HepG2 (cell line): ENCODE results near the gene INTS15. TPM values are rescaled to one million over a fixed set of nuclear protein-coding genes. Genes with fewer than 3 reads are reported as not detected.

Experiments used
- CBX5 ChIP-seq: sonication (generic); formaldehyde crosslinking; IDR thresholded peaks from 2 replicates; pipeline ENCODE4 v1.4.0; 2020; ENCODE audit warnings: missing genetic modification reagents, borderline replicate concordance
- ELF1 ChIP-seq: sonication (generic); formaldehyde crosslinking; IDR thresholded peaks from 2 replicates; pipeline ENCODE4 v1.4.0; 2020; ENCODE audit warnings: missing genetic modification reagents
- HOXA7 ChIP-seq: sonication (generic); formaldehyde crosslinking; IDR thresholded peaks from 2 replicates; pipeline ENCODE4 v1.8.1; 2022; ENCODE audit warnings: mild to moderate bottlenecking, missing genetic modification reagents, moderate library complexity
- MZF1 ChIP-seq: sonication (generic); formaldehyde crosslinking; IDR thresholded peaks from 2 replicates; pipeline ENCODE4 v1.8.1; 2023; ENCODE audit warnings: mild to moderate bottlenecking, missing genetic modification reagents, borderline replicate concordance
- PAF1 ChIP-seq: IDR thresholded peaks from 2 replicates; pipeline ENCODE4 v1.6.1; 2016; ENCODE audit warnings: missing genetic modification reagents, missing compliant biosample characterization
- PRMT3 ChIP-seq: sonication (generic); formaldehyde crosslinking; IDR thresholded peaks from 2 replicates; pipeline ENCODE4 v1.8.1; 2022; ENCODE audit warnings: low read depth, mild to moderate bottlenecking, moderate library complexity, missing genetic modification reagents, borderline replicate concordance
- REXO4 ChIP-seq: sonication (generic); formaldehyde crosslinking; IDR thresholded peaks from 2 replicates; pipeline ENCODE4 v1.8.0; 2022; ENCODE audit warnings: missing genetic modification reagents, mild to moderate bottlenecking, borderline replicate concordance
- TFAP4 ChIP-seq: sonication (generic); IDR thresholded peaks from 2 replicates; pipeline ENCODE4 v1.6.1; 2016; ENCODE audit warnings: low read depth, borderline replicate concordance
- XBP1 ChIP-seq: sonication (generic); formaldehyde crosslinking; IDR thresholded peaks from 2 replicates; pipeline ENCODE4 v1.5.0; 2020; ENCODE audit warnings: missing genetic modification reagents
- ZBTB20 ChIP-seq: sonication (generic); formaldehyde crosslinking; IDR thresholded peaks from 2 replicates; pipeline ENCODE4 v1.8.1; 2023; ENCODE audit warnings: missing genetic modification reagents, low read depth, mild to moderate bottlenecking, borderline replicate concordance
- ZBTB25 ChIP-seq: IDR thresholded peaks from 2 replicates; pipeline ENCODE4 v1.6.1; 2018; ENCODE audit warnings: missing genetic modification reagents
- ZFP36 ChIP-seq: fragments of 150-350 bp; IDR thresholded peaks from 2 replicates; pipeline ENCODE4 v1.6.1; 2018; ENCODE audit warnings: borderline replicate concordance, low read length, low read depth; ENCODE audit not compliant: partially characterized antibody
- ZKSCAN1 ChIP-seq: fragments of 150-350 bp; IDR thresholded peaks from 2 replicates; pipeline ENCODE4 v1.6.1; 2014; ENCODE audit warnings: low read length
- ZNF225 ChIP-seq: sonication (generic); formaldehyde crosslinking; IDR thresholded peaks from 2 replicates; pipeline ENCODE4 v1.4.0; 2020; ENCODE audit warnings: mild to moderate bottlenecking, missing genetic modification reagents
- ZNF260 ChIP-seq: sonication (generic); formaldehyde crosslinking; IDR thresholded peaks from 2 replicates; pipeline ENCODE4 v1.4.0; 2020; ENCODE audit warnings: missing genetic modification reagents, low read depth, mild to moderate bottlenecking, borderline replicate concordance
- ZNF281 ChIP-seq: sonication (generic); formaldehyde crosslinking; IDR thresholded peaks from 2 replicates; pipeline ENCODE4 v1.4.0; 2020; ENCODE audit warnings: missing genetic modification reagents, borderline replicate concordance
- ZNF446 ChIP-seq: sonication (generic); formaldehyde crosslinking; IDR thresholded peaks from 2 replicates; pipeline ENCODE4 v1.5.0; 2020; ENCODE audit warnings: mild to moderate bottlenecking, missing genetic modification reagents
- ZNF451 ChIP-seq: sonication (generic); formaldehyde crosslinking; IDR thresholded peaks from 2 replicates; pipeline ENCODE4 v1.5.0; 2020; ENCODE audit warnings: mild to moderate bottlenecking, missing genetic modification reagents
- ZNF546 ChIP-seq: sonication (generic); formaldehyde crosslinking; conservative IDR thresholded peaks from 2 replicates; pipeline ENCODE4 v1.8.1; 2023; ENCODE audit warnings: mild to moderate bottlenecking, missing genetic modification reagents
- ZNF547 ChIP-seq: sonication (generic); formaldehyde crosslinking; IDR thresholded peaks from 2 replicates; pipeline ENCODE4 v1.5.1; 2020; ENCODE audit warnings: mild to moderate bottlenecking, missing genetic modification reagents
- ZNF572 ChIP-seq: sonication (generic); formaldehyde crosslinking; IDR thresholded peaks from 2 replicates; pipeline ENCODE4 v1.5.1; 2020; ENCODE audit warnings: mild to moderate bottlenecking, missing genetic modification reagents
- polyA plus RNA-seq, 8 experiments: library from polyadenylated mRNA; depleted of rRNA in 3 of 8; stranded (reverse) in 7 of 8; unstranded in 1 of 8; fragments of >200 nt; fragmentation: Illumina TruSeq in 4 of 8; extraction: Trizol in 4 of 8; gene quantifications; 2 replicates each; pipeline versions ENCODE4 v1.2.1 to v1.2.3, GENCODE V29; 2011 to 2016; ENCODE audit warnings: low read depth in 4 of 8, missing spikeins in 1 of 8, mixed read lengths in 1 of 8; ENCODE audit not compliant: insufficient read depth in 1 of 8
- total RNA-seq, 5 experiments: library from RNA; depleted of rRNA; stranded (reverse); fragments of >200 nt; fragmentation: Illumina TruSeq; extraction: Trizol; gene quantifications; 2 replicates each; pipeline ENCODE4 v1.2.3, GENCODE V29; 2016; ENCODE audit warnings: low read depth in 1 of 5
- TF ChIP-seq, protein P1 (sequence below): sonication (generic); formaldehyde crosslinking; IDR thresholded peaks from 2 replicates; pipeline ENCODE4 v1.5.1; 2020; ENCODE audit warnings: mild to moderate bottlenecking, missing genetic modification reagents, borderline replicate concordance

Gene INTS15
- total and polyA plus RNA-seq, 2 of the 13 experiments (the other 11 are each of a cell fraction or from before 2014, with no cell fraction given), result 16.3 to 25.7 TPM

- peak; percentile 45; the same call in 1 of the 2 replicates for TF ChIP-seq ZNF451 (CRISPR knock-in tag)
- TF ChIP-seq PRMT3 (CRISPR knock-in tag), result 0 out of 2 replicates have a peak, but pooled peaks have one; percentile 29
- TF ChIP-seq ZBTB20 (CRISPR knock-in tag), result no peak; the same call in 1 of the 2 replicates
- TF ChIP-seq CBX5 (CRISPR knock-in tag), result no peak
- no peak for TF ChIP-seq ZKSCAN1
- TF ChIP-seq, protein P1, sequence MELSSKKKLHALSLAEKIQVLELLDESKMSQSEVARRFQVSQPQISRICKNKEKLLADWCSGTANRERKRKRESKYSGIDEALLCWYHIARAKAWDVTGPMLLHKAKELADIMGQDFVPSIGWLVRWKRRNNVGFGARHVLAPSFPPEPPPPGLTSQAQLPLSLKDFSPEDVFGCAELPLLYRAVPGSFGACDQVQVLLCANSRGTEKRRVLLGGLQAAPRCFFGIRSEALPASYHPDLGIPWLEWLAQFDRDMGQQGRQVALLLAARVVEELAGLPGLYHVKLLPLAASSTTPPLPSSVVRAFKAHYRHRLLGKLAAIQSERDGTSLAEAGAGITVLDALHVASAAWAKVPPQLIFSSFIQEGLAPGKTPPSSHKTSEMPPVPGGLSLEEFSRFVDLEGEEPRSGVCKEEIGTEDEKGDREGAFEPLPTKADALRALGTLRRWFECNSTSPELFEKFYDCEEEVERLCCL (CRISPR knock-in tag), result no peak
- TF ChIP-seq MZF1, result no peak
- no peak for TF ChIP-seq TFAP4
- no peak for TF ChIP-seq ZNF281
- no peak for TF ChIP-seq ZNF260
- TF ChIP-seq PAF1 (CRISPR knock-in tag), result no peak
- TF ChIP-seq ZBTB25 (CRISPR knock-in tag), result no peak
- no peak for TF ChIP-seq ZNF546 (CRISPR knock-in tag)
- TF ChIP-seq REXO4, result no peak
- TF ChIP-seq ZFP36, result no peak
- TF ChIP-seq ELF1 (CRISPR knock-in tag), result no peak
- no peak for TF ChIP-seq HOXA7 (CRISPR knock-in tag)
- TF ChIP-seq ZNF225 (CRISPR knock-in tag), result no peak
- TF ChIP-seq ZNF547 (CRISPR knock-in tag), result 0 out of 2 replicates have a peak, but pooled peaks have one; percentile 6
- no peak for TF ChIP-seq ZNF572
- no peak for TF ChIP-seq ZNF446 (CRISPR knock-in tag)
- TF ChIP-seq XBP1, result no peak
Observed at GRCh38 chr7:6589829-6590644, at the start of gene INTS15 (continued).
